WTC11 (cell line): ENCODE data around the gene CD80.

Experiments
- ETV6 ChIP-seq: sonication (generic); formaldehyde crosslinking; IDR thresholded peaks from 2 replicates; pipeline ENCODE4 v1.8.1; 2022; ENCODE audit warnings: mild to moderate bottlenecking, missing genetic modification reagents
- JUN ChIP-seq: sonication (generic); formaldehyde crosslinking; IDR thresholded peaks from 2 replicates; pipeline ENCODE4 v1.8.0; 2023; ENCODE audit warnings: mild to moderate bottlenecking, missing genetic modification reagents
- SMAD4 ChIP-seq: sonication (generic); formaldehyde crosslinking; IDR thresholded peaks from 2 replicates; pipeline ENCODE4 v1.8.0; 2022; ENCODE audit warnings: mild to moderate bottlenecking, missing genetic modification reagents
- ZNF121 ChIP-seq: sonication (generic); formaldehyde crosslinking; IDR thresholded peaks from 2 replicates; pipeline ENCODE4 v1.8.0; 2023; ENCODE audit warnings: missing genetic modification reagents
- ZNF396 ChIP-seq: fragments of 250-450 bp; sonication (Bioruptor Pico); IDR thresholded peaks from 2 replicates; pipeline ENCODE4 v1.8.0; 2021; ENCODE audit warnings: mild to moderate bottlenecking, moderate library complexity, borderline replicate concordance
- TF ChIP-seq, protein P1 (sequence below): fragments of 200-600 bp; IDR thresholded peaks from 2 replicates; pipeline ENCODE4 v1.8.0; 2022; ENCODE audit warnings: antibody characterized with exemption
- TF ChIP-seq, protein P2 (sequence below): fragments of 250-450 bp; sonication (Bioruptor Pico); IDR thresholded peaks from 2 replicates; pipeline ENCODE4 v2.1.2; 2022; ENCODE audit warnings: mild to moderate bottlenecking, moderate library complexity

DNA sequence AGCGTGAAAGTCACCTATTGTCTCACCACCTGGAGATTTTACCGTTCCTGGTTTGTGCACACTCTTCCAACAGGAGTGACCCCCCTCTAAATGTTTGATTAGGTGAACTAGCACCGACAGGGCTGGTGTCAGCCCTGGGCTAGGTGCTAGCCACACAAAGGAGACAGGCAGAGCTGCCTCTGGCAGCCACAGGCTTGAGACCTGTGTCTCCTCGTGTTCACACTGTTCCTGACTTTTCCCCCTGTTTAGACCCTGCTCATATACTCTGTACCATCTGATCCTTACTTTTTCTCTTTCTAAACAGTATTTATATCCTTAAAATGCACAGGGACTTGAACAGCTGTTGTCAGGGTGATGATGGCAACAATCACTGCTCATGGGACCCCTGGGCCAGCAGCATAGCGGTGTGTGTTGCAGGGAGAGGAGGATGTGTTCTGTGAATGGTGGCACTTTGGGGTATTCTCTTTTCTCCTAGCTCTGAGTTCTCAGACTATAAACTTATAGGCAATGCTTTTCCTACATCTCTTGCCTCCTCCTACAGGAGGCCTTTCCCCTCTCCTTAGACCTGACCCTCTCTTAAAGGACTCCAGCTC is 5.5 kb downstream of the CD80 start:
- TF ChIP-seq, protein P1, sequence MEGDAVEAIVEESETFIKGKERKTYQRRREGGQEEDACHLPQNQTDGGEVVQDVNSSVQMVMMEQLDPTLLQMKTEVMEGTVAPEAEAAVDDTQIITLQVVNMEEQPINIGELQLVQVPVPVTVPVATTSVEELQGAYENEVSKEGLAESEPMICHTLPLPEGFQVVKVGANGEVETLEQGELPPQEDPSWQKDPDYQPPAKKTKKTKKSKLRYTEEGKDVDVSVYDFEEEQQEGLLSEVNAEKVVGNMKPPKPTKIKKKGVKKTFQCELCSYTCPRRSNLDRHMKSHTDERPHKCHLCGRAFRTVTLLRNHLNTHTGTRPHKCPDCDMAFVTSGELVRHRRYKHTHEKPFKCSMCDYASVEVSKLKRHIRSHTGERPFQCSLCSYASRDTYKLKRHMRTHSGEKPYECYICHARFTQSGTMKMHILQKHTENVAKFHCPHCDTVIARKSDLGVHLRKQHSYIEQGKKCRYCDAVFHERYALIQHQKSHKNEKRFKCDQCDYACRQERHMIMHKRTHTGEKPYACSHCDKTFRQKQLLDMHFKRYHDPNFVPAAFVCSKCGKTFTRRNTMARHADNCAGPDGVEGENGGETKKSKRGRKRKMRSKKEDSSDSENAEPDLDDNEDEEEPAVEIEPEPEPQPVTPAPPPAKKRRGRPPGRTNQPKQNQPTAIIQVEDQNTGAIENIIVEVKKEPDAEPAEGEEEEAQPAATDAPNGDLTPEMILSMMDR: no peak
- no peak for TF ChIP-seq ETV6
- TF ChIP-seq, protein P2, sequence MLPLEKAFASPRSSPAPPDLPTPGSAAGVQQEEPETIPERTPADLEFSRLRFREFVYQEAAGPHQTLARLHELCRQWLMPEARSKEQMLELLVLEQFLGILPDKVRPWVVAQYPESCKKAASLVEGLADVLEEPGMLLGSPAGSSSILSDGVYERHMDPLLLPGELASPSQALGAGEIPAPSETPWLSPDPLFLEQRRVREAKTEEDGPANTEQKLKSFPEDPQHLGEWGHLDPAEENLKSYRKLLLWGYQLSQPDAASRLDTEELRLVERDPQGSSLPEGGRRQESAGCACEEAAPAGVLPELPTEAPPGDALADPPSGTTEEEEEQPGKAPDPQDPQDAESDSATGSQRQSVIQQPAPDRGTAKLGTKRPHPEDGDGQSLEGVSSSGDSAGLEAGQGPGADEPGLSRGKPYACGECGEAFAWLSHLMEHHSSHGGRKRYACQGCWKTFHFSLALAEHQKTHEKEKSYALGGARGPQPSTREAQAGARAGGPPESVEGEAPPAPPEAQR (CRISPR knock-in tag): no peak
- no peak for TF ChIP-seq SMAD4 (CRISPR knock-in tag)
- TF ChIP-seq JUN (CRISPR knock-in tag): no peak
- TF ChIP-seq ZNF121: no peak
- TF ChIP-seq ZNF396 (CRISPR knock-in tag): no peak
